ENCODE data around the gene GNPTAB. TPM values are rescaled to one million over a fixed set of nuclear protein-coding genes. Genes with fewer than 3 reads are reported as not detected.
"Not testable (repeated sequence)": the region's sequence is repeated elsewhere in the genome, so short reads cannot be mapped to it uniquely, and the experiment has no call there.

GNPTAB gene
- total RNA-seq, 1 donor from 2014 or later: 139 TPM

GRCh38 chr12:101743724-101744472 lies 86.9 kb downstream of the GNPTAB start:
- DNase-seq (ENCODE audit: low spot score in 2 of 2) (no peak), FAIRE-seq (no peak)

- no peak for FAIRE-seq
- DNase-seq (ENCODE audit: low spot score in 2 of 2): no peak
Observed at GRCh38 chr12:101743242-101743641, 87.5 kb downstream of the GNPTAB start.

- no peak for DNase-seq (ENCODE audit: low spot score in 2 of 2)
- FAIRE-seq: no peak
Observed at GRCh38 chr12:101740980-101741379, 89.8 kb downstream of the GNPTAB start.

- DNase-seq (ENCODE audit: low spot score in 2 of 2): no peak
- FAIRE-seq: no peak
Observed at GRCh38 chr12:101740566-101740965, 90.2 kb downstream of the GNPTAB start.

- DNase-seq (ENCODE audit: low spot score in 2 of 2): no peak
- no peak for FAIRE-seq
Observed at GRCh38 chr12:101738920-101739665, 91.7 kb downstream of the GNPTAB start, which contains the start of gene SYCP3. Gene SYCP3, minus strand, starts transcription at chr12:101739462. Its CDS starts 1,527 bp downstream, at chr12:101737935.

GRCh38 chr12:101737476-101737875 lies 93.3 kb downstream of the GNPTAB start:
- no peak for FAIRE-seq

GRCh38 chr12:101734482-101734881 lies 96.3 kb downstream of the GNPTAB start:
- not testable (repeated sequence) for DNase-seq (ENCODE audit: low spot score in 2 of 2); FAIRE-seq

More at GRCh38 chr12:101737476-101737875, 93.3 kb downstream of the GNPTAB start:
- no peak for DNase-seq (ENCODE audit: low spot score in 2 of 2)

GRCh38 chr12:101733166-101733565 lies 97.6 kb downstream of the GNPTAB start:
- DNase-seq (ENCODE audit: low spot score in 2 of 2) (no peak), FAIRE-seq (no peak)

GRCh38 chr12:101732318-101732717 lies 98.4 kb downstream of the GNPTAB start:
- no peak for FAIRE-seq
- DNase-seq (ENCODE audit: low spot score in 2 of 2): no peak

GRCh38 chr12:101729842-101730241 lies 100.9 kb downstream of the GNPTAB start:
- FAIRE-seq: no peak
- DNase-seq (ENCODE audit: low spot score in 2 of 2): no peak

GRCh38 chr12:101727098-101727497 lies 103.7 kb downstream of the GNPTAB start:
- no peak for DNase-seq (ENCODE audit: low spot score in 2 of 2)
- no peak for FAIRE-seq

GRCh38 chr12:101722392-101722791 lies 108.4 kb downstream of the GNPTAB start:
- DNase-seq (ENCODE audit: low spot score in 2 of 2): no peak
- FAIRE-seq: no peak

GRCh38 chr12:101720118-101720517 lies 110.6 kb downstream of the GNPTAB start:
- FAIRE-seq (no peak), DNase-seq (ENCODE audit: low spot score in 2 of 2) (no peak)

- no peak for DNase-seq (ENCODE audit: low spot score in 2 of 2)
- peak; percentile 13 for FAIRE-seq
Observed at GRCh38 chr12:101719566-101719965, 111.2 kb downstream of the GNPTAB start.

GRCh38 chr12:101714877-101715444 lies 115.8 kb downstream of the GNPTAB start:
- FAIRE-seq: no peak
- no peak for DNase-seq (ENCODE audit: low spot score in 2 of 2)

GRCh38 chr12:101713930-101714329 lies 116.8 kb downstream of the GNPTAB start:
- FAIRE-seq (no peak), DNase-seq (ENCODE audit: low spot score in 2 of 2) (no peak)

- no peak for DNase-seq (ENCODE audit: low spot score in 2 of 2)
- FAIRE-seq: no peak
Observed at GRCh38 chr12:101713059-101713682, 117.6 kb downstream of the GNPTAB start.

GRCh38 chr12:101710288-101710687 lies 120.5 kb downstream of the GNPTAB start:
- DNase-seq (ENCODE audit: low spot score in 2 of 2): no peak
- no peak for FAIRE-seq

- no peak for FAIRE-seq
Observed at GRCh38 chr12:101707131-101707782, 123.5 kb downstream of the GNPTAB start.

GRCh38 chr12:101706403-101706802 lies 124.4 kb downstream of the GNPTAB start:
- FAIRE-seq (no peak), DNase-seq (ENCODE audit: low spot score in 2 of 2) (no peak)

More at GRCh38 chr12:101707131-101707782, 123.5 kb downstream of the GNPTAB start:
- no peak for DNase-seq (ENCODE audit: low spot score in 2 of 2)

Measured in frontal cortex (tissue), 4 donors.